ENCODE results near the gene DNAJB8.

The DNAJB8 gene

DNA sequence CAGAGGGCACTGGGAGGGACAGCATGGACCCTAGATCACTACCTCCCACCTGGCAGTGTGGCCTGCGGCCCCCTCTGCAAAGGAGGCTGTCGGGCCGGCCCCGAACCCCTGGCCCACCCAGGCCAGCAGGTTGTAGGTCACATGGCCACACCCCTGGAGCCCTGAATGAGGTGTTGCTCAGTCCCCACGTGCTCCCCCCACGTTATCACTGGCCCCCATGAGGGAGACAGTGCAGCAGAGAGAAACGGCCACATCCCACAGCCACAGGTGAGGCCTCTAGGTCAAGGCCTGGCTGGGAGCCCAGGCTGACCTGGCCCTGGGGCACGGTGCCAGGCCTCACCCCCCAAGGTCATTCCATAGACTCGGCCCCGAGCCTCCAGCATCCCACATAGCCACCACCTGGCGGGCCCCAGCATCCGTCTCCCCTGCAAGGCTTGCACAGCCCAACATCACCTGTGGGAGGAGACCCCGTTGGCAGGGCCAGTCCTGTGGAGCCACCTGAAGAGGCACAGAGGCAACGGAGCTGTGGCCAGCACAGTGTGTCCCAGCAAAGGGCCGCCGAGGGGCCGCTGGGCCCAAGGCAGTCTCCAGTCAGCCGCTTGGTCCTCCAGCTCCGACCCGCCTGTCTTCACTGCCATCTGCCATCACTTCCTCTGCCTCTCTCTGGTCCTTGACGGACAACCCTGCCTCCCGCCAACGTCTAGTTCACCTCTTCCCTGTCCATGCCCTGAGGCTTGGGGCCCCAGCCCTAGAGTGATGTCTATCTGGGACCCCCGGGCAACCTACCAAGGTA lies 53.1 kb downstream of the DNAJB8 start:
- no peak for ATAC-seq (ENCODE audit: low read depth)
- H3K27me3 ChIP-seq (ENCODE audit: insufficient read depth, poor library complexity, severe bottlenecking), result no peaks in the 10 kb centered on the region

DNA sequence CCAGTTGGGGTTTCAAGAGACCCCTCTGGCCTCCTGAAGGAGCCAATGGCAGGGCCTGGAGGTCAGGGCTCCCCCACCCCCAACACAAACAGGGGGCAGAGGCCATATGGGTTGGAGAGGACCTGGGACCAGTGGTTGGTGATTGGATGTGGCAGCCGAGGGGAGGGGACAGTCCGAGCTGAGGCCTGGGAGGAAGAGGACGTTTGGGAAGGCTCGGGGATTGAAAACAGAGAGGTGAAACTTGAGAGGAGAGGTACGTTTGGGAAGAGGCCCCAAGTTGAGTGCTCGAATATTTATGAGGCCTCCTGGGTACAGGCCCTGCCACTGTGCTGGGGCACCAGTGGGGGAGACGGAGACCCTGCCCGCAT lies 53.7 kb downstream of the DNAJB8 start:
- H3K4me3 ChIP-seq (ENCODE audit: severe bottlenecking), result no peak overlapping the region
- no peak overlapping the region for H3K27ac ChIP-seq (ENCODE audit: poor library complexity, severe bottlenecking)
- no peaks in the 10 kb centered on the region for H3K27me3 ChIP-seq (ENCODE audit: insufficient read depth, poor library complexity, severe bottlenecking)
- DNase-seq (ENCODE audit: low spot score) (no peak), ATAC-seq (ENCODE audit: low read depth) (no peak)
- H3K36me3 ChIP-seq (ENCODE audit: low read depth), result no peaks in the 10 kb centered on the region
- H3K9me3 ChIP-seq (ENCODE audit: severe bottlenecking), result no peaks in the 10 kb centered on the region
- TF ChIP-seq, protein P1, sequence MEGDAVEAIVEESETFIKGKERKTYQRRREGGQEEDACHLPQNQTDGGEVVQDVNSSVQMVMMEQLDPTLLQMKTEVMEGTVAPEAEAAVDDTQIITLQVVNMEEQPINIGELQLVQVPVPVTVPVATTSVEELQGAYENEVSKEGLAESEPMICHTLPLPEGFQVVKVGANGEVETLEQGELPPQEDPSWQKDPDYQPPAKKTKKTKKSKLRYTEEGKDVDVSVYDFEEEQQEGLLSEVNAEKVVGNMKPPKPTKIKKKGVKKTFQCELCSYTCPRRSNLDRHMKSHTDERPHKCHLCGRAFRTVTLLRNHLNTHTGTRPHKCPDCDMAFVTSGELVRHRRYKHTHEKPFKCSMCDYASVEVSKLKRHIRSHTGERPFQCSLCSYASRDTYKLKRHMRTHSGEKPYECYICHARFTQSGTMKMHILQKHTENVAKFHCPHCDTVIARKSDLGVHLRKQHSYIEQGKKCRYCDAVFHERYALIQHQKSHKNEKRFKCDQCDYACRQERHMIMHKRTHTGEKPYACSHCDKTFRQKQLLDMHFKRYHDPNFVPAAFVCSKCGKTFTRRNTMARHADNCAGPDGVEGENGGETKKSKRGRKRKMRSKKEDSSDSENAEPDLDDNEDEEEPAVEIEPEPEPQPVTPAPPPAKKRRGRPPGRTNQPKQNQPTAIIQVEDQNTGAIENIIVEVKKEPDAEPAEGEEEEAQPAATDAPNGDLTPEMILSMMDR (IDR thresholded peaks at IDR 0.05; ENCODE audit: poor library complexity, severe bottlenecking), result no peak
- peaks cover 4% of the 10 kb centered on the region for H3K4me1 ChIP-seq (ENCODE audit: insufficient read depth, poor library complexity, severe bottlenecking)

More for the DNA sequence above, 53.1 kb downstream of the DNAJB8 start:
- TF ChIP-seq, protein P1 (IDR thresholded peaks at IDR 0.05; ENCODE audit: poor library complexity, severe bottlenecking), result no peak
- no peak overlapping the region for H3K4me3 ChIP-seq (ENCODE audit: severe bottlenecking)
- H3K9me3 ChIP-seq (ENCODE audit: severe bottlenecking), result no peaks in the 10 kb centered on the region
- H3K27ac ChIP-seq (ENCODE audit: poor library complexity, severe bottlenecking), result no peak overlapping the region
- peaks cover 4% of the 10 kb centered on the region for H3K4me1 ChIP-seq (ENCODE audit: insufficient read depth, poor library complexity, severe bottlenecking)
- H3K36me3 ChIP-seq (ENCODE audit: low read depth), result no peaks in the 10 kb centered on the region
- no peak for DNase-seq (ENCODE audit: low spot score)
